GM12891 (cell line): ENCODE data around the gene CSGALNACT2.

Source experiments
- DNase-seq: peaks from one replicate; pipeline ENCODE4 v3.0.0; 2011; ENCODE audit warnings: low spot score; ENCODE audit not compliant: insufficient read length
- FAIRE-seq: peaks from 2 replicates; lab custom pipeline; 2011; peaks lifted over from hg19 to GRCh38; lab: Jason Lieb, UNC
- PAX5 ChIP-seq: IDR thresholded peaks from 2 replicates; pipeline ENCODE4 v1.6.1; 2011; ENCODE audit warnings: low read length, moderate library complexity, mild to moderate bottlenecking; ENCODE audit not compliant: insufficient read depth, severe bottlenecking
- POLR2A ChIP-seq: IDR thresholded peaks from 2 replicates; pipeline ENCODE4 v1.6.1; 2011; ENCODE audit warnings: low read depth, low read length, control low read depth
- POLR2AphosphoS5 ChIP-seq: IDR thresholded peaks from 2 replicates; pipeline ENCODE4 v1.6.1; 2011; ENCODE audit warnings: low read depth, low read length, control low read depth
- POU2F2 ChIP-seq: IDR thresholded peaks from 2 replicates; pipeline ENCODE4 v1.6.1; 2011; ENCODE audit warnings: low read depth, mild to moderate bottlenecking, control low read depth, low read length, moderate library complexity
- SPI1 ChIP-seq: IDR thresholded peaks from 2 replicates; pipeline ENCODE4 v1.6.1; 2011; ENCODE audit warnings: low read depth, low read length, control low read depth
- TAF1 ChIP-seq: IDR thresholded peaks from 2 replicates; pipeline ENCODE4 v1.6.1; 2011; ENCODE audit warnings: low read depth, low read length, control low read depth

CSGALNACT2 gene

GRCh38 chr10:43111921-43112607 lies 26.2 kb upstream of the CSGALNACT2 start:
- DNase-seq (no peak), FAIRE-seq (no peak)
- TF ChIP-seq SPI1 (no peak), POLR2A (no peak), TAF1 (no peak), PAX5 (no peak), POU2F2 (no peak), POLR2AphosphoS5 (no peak)

DNA sequence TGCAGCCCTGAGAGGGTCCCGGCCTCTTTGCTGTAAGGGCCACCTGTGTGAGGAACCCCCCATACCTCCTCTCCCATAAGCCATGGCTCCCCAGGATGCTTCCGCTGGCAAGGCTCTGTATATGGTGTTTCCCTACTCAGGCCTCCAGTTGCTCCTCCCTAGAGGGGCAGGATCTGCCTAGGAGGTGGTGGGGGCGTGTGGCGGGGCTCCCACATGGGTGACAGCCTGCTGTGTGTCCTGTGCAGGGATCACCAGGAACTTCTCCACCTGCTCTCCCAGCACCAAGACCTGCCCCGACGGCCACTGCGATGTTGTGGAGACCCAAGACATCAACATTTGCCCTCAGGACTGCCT lies 25.7 kb upstream of the CSGALNACT2 start:
- no peak for TF ChIP-seq POLR2A
- TF ChIP-seq SPI1 = no peak
- TF ChIP-seq POU2F2 = no peak
- TF ChIP-seq TAF1 = no peak
- TF ChIP-seq PAX5 = no peak
- TF ChIP-seq POLR2AphosphoS5 = no peak
- no peak for DNase-seq
- no peak for FAIRE-seq

- DNase-seq (no peak), FAIRE-seq (no peak)
- TF ChIP-seq TAF1 (no peak), SPI1 (no peak), PAX5 (no peak), POLR2AphosphoS5 (no peak), POU2F2 (no peak), POLR2A (no peak)
Observed at GRCh38 chr10:43113201-43114087, 24.8 kb upstream of the CSGALNACT2 start.

- TF ChIP-seq POLR2AphosphoS5 = no peak
- no peak for TF ChIP-seq POU2F2
- DNase-seq = no peak
- FAIRE-seq = no peak
Observed at GRCh38 chr10:43114088-43114742, 24.0 kb upstream of the CSGALNACT2 start.

DNA sequence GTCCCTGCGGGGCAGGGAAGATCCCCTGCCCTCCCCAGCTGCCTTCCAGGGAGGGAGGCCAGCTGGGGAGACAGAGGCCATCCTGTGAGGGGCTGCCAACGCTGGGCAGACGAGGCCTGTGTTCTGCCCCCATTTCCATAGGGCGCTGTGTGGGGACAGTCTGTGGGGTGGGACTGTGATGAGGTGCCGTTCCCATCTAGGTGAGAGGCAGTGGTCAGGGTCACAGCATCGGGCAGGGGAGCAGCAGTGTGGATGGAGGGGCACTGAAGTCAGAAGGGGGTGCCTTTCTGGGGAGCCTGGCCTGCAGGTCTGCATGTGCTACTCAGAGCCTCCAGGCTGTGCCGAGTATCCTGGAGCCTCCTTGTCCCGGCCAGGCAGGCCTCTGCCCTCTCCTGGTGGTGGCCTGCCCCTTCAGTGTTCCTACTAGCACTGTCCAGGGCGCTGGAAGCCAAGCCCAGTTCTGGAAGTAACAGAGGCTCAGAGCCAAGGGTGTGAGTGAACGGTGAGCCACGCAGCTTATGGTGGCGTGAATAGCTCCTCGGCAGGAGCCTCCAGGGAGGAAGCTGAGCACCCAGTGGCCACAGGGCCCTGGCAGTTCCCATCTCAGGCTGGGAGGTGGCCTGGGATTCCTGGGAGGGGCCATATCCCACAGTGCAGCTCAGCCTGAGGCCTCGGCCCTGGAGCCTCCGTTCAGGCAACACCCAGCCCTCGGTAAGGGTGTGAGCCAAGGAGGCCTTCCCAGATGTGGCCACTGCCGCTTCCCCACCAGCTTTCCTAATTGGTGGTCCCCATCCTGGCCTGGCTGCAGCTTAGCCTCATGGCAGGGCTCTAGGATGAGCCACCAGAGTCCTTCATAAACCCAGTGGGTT lies 23.3 kb upstream of the CSGALNACT2 start:
- no peak for FAIRE-seq
- DNase-seq = no peak
- TF ChIP-seq PAX5 (no peak), TAF1 (no peak), POLR2AphosphoS5 (no peak), SPI1 (no peak), POU2F2 (no peak), POLR2A (no peak)

GRCh38 chr10:43115881-43116595 lies 22.2 kb upstream of the CSGALNACT2 start:
- no peak for FAIRE-seq
- TF ChIP-seq POU2F2 (no peak), SPI1 (no peak), TAF1 (no peak), POLR2AphosphoS5 (no peak), PAX5 (no peak), POLR2A (no peak)
- no peak for DNase-seq

DNA sequence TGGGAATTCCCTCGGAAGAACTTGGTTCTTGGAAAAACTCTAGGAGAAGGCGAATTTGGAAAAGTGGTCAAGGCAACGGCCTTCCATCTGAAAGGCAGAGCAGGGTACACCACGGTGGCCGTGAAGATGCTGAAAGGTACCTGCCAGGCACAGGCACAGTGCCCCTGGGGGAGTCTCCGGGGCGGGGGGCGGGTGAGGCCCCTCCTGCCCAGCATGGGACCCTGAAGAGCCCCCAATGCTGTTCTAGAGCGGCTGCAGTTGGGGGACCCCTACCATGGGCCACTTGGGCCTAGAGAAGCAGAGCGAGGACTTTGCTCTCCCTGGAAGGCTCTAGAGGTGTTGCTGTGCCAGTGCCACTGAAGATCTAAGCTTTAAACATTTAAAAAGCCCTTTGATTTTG lies 21.6 kb upstream of the CSGALNACT2 start:
- DNase-seq (no peak), FAIRE-seq (no peak)
- TF ChIP-seq TAF1 = no peak
- no peak for TF ChIP-seq PAX5
- TF ChIP-seq POLR2AphosphoS5 = no peak
- TF ChIP-seq POU2F2 = no peak
- TF ChIP-seq POLR2A = no peak
- TF ChIP-seq SPI1 = no peak

DNA sequence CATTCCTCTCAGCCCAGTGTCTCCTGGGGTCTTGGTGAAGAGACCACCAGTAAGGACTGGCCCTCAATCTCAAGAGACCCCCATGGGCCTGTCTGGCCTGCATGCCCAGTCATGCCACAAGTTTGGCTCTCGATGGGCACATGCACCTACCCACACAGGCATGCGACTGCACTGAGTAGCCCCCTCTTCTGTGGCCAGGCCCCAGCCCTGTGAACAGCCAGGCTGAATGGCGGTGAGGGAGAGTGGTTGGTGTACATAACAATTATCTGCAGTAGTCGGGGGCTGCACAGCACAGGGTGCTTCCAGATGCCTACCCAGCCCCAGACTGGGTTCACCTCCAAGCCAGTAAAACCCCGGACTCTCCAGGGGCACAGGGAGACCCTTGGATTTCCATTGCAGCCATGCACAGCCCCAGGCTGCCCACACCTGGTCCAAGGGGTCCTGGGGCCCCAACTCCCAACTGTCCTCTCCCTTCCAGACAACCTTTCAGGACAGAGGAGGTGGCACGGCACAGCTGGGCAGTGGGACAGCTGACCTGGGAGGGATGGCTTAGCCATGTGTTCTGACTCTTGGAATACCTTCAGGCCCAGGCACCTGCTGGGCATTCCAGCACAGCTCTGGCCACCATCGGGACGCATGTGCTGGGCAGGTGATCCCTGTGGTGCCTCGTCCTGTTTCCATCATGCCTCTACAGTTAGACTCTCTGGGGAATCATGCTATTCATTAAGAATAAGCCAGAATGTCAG lies 21.0 kb upstream of the CSGALNACT2 start:
- no peak for FAIRE-seq
- TF ChIP-seq PAX5 (no peak), TAF1 (no peak), SPI1 (no peak), POU2F2 (no peak), POLR2AphosphoS5 (no peak), POLR2A (no peak)
- no peak for DNase-seq
